Stimulated activated CD4-positive, alpha-beta T cell treated with anti-CD3 and anti-CD28 coated beads, Interleukin-2, amount 100 ng/mL, for 48 hours (primary cell): ENCODE measurements around the gene SLC39A13.

Experiments
- DNase-seq, 2 donors: peaks; one replicate each; pipeline ENCODE4 v3.0.0-alpha.2; 2020

SLC39A13 gene

GRCh38 chr11:47387944-47388696 lies 20.3 kb upstream of the SLC39A13 start:
- DNase-seq, result no peak

- no peak for DNase-seq
Measured at GRCh38 chr11:47388697-47389576, 19.5 kb upstream of the SLC39A13 start.

DNA sequence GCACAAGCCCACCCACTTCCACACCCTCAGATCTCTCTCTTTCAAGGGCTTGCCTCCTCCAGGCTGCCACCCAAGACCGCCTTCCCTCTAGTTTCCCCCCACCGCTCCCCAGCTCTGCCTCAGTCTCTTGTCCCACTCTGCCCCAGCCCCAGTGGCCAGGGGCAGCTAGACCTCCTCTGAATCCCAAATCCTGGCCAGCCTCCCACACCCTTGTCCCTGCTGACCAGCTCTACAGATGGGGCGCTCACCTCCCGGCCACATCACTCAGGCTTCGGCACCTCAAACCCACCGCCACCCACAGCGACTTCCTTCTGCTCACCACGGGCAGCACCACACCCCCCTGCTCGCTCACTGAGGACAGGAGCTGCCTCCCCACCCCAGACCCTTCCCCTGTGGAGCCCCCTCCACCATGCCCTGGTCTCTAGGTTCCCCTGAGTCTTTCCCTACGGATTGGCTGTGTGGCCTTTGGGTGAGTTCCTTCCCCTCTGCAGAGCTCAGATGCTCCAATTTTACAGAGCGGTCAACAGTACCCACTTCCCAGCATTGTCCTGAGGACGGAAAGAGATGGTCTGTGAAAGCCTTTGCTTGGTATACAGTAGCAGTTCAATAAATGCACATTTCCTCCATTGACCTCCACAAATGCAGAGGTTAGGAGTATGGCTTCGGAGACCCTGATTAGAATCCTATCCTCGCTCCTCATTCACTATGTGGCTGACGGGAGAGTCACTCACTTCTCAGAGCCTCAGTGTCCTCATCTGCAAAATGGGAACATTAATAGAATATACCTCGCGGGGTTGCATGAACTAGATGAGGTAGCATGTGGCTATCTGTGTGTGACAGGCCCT lies 18.6 kb upstream of the SLC39A13 start:
- DNase-seq, result no peak

DNA sequence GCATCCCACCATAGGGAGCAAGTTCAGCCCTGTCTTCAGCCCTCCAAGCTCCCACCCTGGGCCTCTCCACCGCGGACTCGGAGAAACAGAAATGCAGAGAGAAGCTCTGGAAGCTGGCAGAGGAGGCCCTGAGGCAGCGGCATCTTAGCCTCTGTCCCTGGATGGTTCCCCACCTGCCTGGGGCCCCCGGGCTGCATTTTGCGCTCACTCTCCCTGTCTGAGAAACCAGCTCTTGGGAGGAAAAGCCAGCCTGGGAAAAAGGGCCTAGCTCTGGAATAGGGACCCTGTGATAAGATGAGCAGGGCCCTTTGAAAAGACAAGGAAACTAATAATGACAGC lies 18.0 kb upstream of the SLC39A13 start:
- DNase-seq, result no peak

GRCh38 chr11:47391077-47391583 lies 17.3 kb upstream of the SLC39A13 start:
- DNase-seq, result no peak

GRCh38 chr11:47391711-47392432 lies 16.5 kb upstream of the SLC39A13 start:
- no peak for DNase-seq

GRCh38 chr11:47392546-47393162 lies 15.7 kb upstream of the SLC39A13 start:
- no peak for DNase-seq

- DNase-seq, result no peak
Measured at GRCh38 chr11:47393163-47394049, 15.0 kb upstream of the SLC39A13 start.

DNA sequence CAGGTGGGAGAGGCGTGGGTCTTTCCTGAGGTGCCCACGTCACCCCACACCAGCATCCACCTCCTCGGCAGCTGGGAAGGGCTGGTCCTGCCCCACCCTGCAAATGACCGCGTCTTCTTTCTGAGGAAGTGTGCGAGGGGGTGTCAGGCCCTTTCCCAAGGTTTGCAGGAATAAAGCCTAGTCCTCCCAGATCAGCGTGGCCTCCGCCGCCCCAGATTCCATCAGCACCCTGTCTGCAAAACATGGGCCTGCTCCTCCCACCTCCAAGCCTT lies 14.4 kb upstream of the SLC39A13 start:
- DNase-seq, result no peak

DNA sequence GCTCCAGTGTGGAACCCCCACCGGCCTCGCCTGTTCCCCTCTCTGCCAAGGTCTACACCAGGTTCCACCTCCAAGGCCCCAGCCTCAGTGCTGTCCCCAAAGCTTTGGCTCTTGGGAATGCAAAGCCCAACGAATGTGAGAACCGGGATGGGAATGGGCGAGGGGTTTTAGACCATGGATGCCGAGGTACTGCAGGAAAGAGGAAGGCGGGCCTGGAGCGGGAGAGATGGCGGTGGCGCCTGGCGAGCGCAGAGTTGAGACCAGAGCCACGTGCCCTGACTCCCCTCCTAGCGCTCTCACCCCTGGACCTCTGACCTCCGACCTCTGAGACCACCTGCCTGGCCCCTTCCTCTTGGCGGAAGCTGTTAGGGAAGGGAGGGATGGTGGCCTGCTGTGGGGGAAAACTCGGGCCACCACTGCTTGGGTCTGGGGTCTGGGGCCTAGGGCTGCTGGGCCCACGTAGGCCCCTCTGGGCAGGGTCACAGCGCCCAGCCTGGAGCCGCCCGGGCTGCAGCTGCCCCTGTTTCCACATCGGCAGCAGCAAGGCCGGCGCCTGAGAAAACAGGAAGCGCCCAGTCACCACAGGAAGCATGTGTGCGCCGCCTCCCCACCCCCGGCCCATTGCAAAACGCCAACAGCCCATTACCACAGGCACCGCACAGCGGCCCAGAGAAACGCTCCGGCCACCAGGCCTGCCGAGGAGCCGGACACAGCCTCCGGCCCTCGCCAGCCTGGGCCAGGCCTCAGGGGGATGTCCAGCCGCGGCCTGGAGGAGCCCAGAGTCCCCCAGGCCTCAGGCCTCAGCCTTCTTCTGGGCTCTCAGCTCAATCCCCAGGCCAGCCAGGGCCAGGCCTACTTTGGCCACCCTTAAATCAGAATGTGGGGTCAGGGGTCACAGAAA lies 13.8 kb upstream of the SLC39A13 start:
- DNase-seq, result peak in 1 of 2 donors; percentile 40

DNA sequence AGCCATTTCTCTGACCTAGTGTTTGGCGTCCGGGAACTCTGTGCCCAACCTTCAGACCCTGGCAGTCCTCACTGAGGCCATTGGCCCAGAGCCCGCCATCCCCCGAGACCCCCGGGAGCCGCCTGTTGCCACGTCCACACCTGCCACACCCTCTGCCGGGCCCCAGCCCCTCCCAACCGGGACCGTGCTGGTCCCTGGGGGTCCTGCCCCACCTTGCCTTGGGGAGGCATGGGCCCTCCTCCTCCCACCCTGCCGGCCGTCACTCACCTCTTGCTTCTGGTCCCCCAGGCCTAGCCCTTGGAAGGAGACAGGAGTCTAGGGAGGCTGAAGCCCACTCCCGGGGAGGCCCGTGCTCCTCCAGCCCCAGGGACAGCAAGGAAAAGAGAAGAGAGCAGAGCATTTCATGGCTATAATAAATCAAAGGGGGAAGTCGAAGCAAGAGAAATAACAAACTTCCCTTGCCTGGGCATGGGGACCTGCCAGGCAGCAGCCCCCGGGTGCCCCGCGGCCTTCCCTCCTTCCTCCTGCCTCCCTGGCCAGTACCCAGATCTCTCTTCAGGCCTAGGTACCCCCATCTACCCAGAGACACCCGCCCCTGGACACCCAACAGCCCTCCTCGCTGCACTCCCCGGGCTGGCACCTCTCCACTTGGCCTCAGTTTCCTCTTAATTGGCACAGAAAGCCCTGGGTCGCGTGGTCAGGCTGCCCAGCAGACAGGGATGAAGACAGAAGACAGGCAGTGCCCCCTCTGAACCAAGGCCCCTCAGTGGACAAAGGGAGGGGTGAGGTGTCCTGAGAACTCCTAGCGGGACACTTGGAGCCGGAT lies 13.0 kb upstream of the SLC39A13 start:
- no peak for DNase-seq

DNA sequence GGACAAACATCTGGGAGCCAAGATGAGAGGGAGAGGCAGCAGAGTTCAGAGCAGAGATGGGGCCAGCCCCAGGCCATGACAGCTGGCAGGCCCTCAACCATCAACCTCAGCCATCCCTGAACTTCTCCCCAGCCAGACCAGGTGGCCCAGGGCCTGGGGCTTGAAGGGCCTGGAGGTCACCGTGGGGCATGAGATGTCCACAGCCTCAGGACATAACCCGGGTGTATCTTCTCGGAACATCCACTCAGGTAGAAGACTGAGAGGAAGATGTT lies 12.4 kb upstream of the SLC39A13 start:
- DNase-seq, result no peak

DNA sequence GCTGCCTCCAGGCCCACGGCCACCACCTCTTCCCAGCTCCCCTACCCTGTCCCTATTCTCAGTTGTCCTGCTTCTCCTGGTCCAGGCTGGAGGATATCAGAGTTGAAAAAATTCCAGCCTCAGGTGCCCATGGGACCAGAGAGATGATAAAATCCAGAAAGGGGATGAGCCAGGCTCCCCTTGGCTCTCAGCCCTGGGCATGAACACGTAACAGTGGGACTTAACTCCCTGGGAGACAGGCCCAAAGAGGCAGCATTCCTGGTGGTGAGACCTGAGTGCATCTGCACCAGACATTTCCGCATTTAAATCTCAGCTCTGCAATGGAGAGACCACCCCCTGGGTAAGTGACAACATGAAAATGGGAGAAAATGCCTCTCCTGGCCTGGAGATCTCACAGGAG lies 10.4 kb upstream of the SLC39A13 start:
- no peak for DNase-seq

- no peak for DNase-seq
Measured at GRCh38 chr11:47398551-47398950, 9.8 kb upstream of the SLC39A13 start.

- DNase-seq, result no peak
Measured at GRCh38 chr11:47399860-47400767, 8.3 kb upstream of the SLC39A13 start.

GRCh38 chr11:47400768-47401279 lies 7.6 kb upstream of the SLC39A13 start:
- DNase-seq, result no peak

DNA sequence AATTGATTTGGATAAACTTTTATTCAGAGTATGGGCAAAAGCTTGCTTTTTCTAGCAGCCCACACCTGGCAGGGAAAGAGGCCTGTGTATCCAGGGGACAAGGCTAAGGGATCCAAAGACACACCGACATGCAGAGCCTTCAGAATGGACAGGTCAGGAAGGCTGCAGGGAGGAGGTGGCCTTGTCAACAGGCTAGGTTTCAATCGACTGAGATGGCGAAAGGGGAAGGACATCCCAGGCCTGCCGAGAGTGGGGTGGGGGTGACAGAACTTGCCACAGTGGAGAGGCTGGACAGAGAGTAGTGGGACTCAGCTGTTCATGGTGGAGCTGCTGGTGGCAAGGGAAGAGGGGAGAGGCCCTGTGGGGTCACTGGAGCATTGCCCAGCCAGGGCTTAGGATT lies 5.3 kb upstream of the SLC39A13 start:
- DNase-seq, result no peak

DNA sequence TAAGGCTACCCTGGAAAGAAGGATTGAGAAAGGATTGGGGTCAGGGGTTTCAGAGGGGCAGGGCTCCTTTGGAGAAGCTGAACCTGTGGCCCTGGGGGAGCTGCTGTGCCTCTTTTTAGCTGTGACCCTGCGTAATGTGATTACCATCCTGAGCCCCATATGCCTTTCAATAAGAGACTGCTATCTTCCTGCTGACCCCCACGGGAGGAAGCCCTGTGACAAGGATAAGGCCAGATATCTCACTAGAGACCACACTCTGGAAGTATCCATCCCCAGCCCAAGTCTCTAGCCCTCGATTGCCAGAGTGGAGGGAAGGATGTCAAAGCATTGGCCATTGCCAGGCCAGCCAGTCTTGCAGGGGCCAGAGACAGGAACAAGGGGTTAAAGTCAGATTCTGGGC lies 4.8 kb upstream of the SLC39A13 start:
- DNase-seq, result no peak
